Stimulated activated naive B cell treated with anti-CD40 and anti-IgM and Interleukin-4, amounts not matched to agents 10 μg/mL and 1 μg/mL and 100 μg/mL, for 72 hours (primary cell): ENCODE results near the gene CSMD2.
A peak's percentile ranks its signal among the peaks of the same experiment; 100 is the strongest.

Source experiments
- ATAC-seq, 2 donors: fragments of 150-1000 bp; cut with Tn5 transposase; replicated peaks; 2 replicates each; pipeline ENCODE4 v1.10.0; 2021; ENCODE audit warnings: moderate library complexity in 1 of 2
- DNase-seq: peaks from one replicate; pipeline ENCODE4 v3.0.0; 2021
- H3K27ac Mint-ChIP-seq: one replicate; pipeline ENCODE4 v1.8.0; 2022; ENCODE audit warnings: mild to moderate bottlenecking, mixed read lengths
- H3K27me3 Mint-ChIP-seq, 2 donors: one replicate each; pipeline ENCODE4 v1.8.0; 2022; ENCODE audit warnings: mixed read lengths in 2 of 2
- H3K36me3 Mint-ChIP-seq, 2 donors: one replicate each; pipeline ENCODE4 v1.8.0; 2022; ENCODE audit warnings: mixed read lengths in 2 of 2, mild to moderate bottlenecking in 1 of 2
- H3K4me1 Mint-ChIP-seq, 2 donors: one replicate each; pipeline ENCODE4 v1.8.0; 2022; ENCODE audit warnings: mixed read lengths in 2 of 2, mild to moderate bottlenecking in 1 of 2
- H3K4me3 Mint-ChIP-seq, 2 donors: one replicate each; pipeline ENCODE4 v1.8.0; 2022; ENCODE audit warnings: mild to moderate bottlenecking in 2 of 2, mixed read lengths in 2 of 2, moderate library complexity in 1 of 2
- H3K9me3 Mint-ChIP-seq, 2 donors: one replicate each; pipeline ENCODE4 v1.8.0; 2022; ENCODE audit warnings: mixed read lengths in 2 of 2, mild to moderate bottlenecking in 1 of 2

Gene CSMD2

GRCh38 chr1:33641104-33641830, 523.8 kb downstream of the CSMD2 start:
- Mint-ChIP-seq H3K27ac (no peak overlapping the region), H3K9me3 (no peaks in the 10 kb centered on the region), H3K4me3 (no peak overlapping the region), H3K4me1 (no peaks in the 10 kb centered on the region), H3K36me3 (no peaks in the 10 kb centered on the region), H3K27me3 (peaks cover 27 to 35% of the 10 kb centered on the region in 2 donors)
- ATAC-seq: no peak
- DNase-seq: no peak

- DNase-seq: no peak
- ATAC-seq: no peak
- H3K27ac Mint-ChIP-seq: no peak overlapping the region
- no peak overlapping the region for H3K4me3 Mint-ChIP-seq
- no peaks in the 10 kb centered on the region for H3K4me1 Mint-ChIP-seq
- H3K36me3 Mint-ChIP-seq: no peaks in the 10 kb centered on the region
- no peaks in the 10 kb centered on the region for H3K9me3 Mint-ChIP-seq
- peaks cover 28 to 40% of the 10 kb centered on the region in 2 donors for H3K27me3 Mint-ChIP-seq
These were observed 524.8 kb downstream of the CSMD2 start for GRCh38 chr1:33640114-33640660.

GRCh38 chr1:33637846-33638440, 527.1 kb downstream of the CSMD2 start:
- Mint-ChIP-seq H3K9me3 (no peaks in the 10 kb centered on the region), H3K4me3 (no peak overlapping the region), H3K27ac (no peak overlapping the region), H3K4me1 (peaks cover 3 to 4% of the 10 kb centered on the region in 2 donors), H3K36me3 (no peaks in the 10 kb centered on the region), H3K27me3 (peaks cover 32 to 43% of the 10 kb centered on the region in 2 donors)
- ATAC-seq: no peak
- DNase-seq: no peak

- H3K4me3 Mint-ChIP-seq: no peak overlapping the region
These were observed 528.8 kb downstream of the CSMD2 start for GRCh38 chr1:33636209-33636608.

GRCh38 chr1:33635336-33636012, 529.6 kb downstream of the CSMD2 start:
- Mint-ChIP-seq H3K4me3 (no peak overlapping the region), H3K36me3 (no peaks in the 10 kb centered on the region), H3K9me3 (no peaks in the 10 kb centered on the region), H3K27me3 (peaks cover 40 to 52% of the 10 kb centered on the region in 2 donors), H3K4me1 (peaks cover 3 to 4% of the 10 kb centered on the region in 2 donors), H3K27ac (no peak overlapping the region)
- ATAC-seq: no peak
- DNase-seq: no peak

More at GRCh38 chr1:33636209-33636608, 528.8 kb downstream of the CSMD2 start:
- Mint-ChIP-seq H3K36me3 (no peaks in the 10 kb centered on the region), H3K9me3 (no peaks in the 10 kb centered on the region), H3K4me1 (peaks cover 3 to 4% of the 10 kb centered on the region in 2 donors), H3K27ac (no peak overlapping the region), H3K27me3 (peaks cover 34 to 45% of the 10 kb centered on the region in 2 donors)
- no peak for DNase-seq
- ATAC-seq: no peak

GRCh38 chr1:33634806-33635205, 530.2 kb downstream of the CSMD2 start:
- Mint-ChIP-seq H3K27ac (no peak overlapping the region), H3K9me3 (no peaks in the 10 kb centered on the region), H3K27me3 (peaks cover 43 to 56% of the 10 kb centered on the region in 2 donors), H3K4me3 (no peak overlapping the region), H3K36me3 (no peaks in the 10 kb centered on the region), H3K4me1 (peaks cover 3 to 4% of the 10 kb centered on the region in 2 donors)
- ATAC-seq (peak; percentile 55 to 64), DNase-seq (peak; percentile 11)

GRCh38 chr1:33634143-33634542, 530.9 kb downstream of the CSMD2 start:
- H3K4me3 Mint-ChIP-seq: no peak overlapping the region
- no peak overlapping the region for H3K27ac Mint-ChIP-seq
- H3K4me1 Mint-ChIP-seq: peaks cover 3 to 4% of the 10 kb centered on the region in 2 donors
- DNase-seq (no peak), ATAC-seq (no peak)
- H3K9me3 Mint-ChIP-seq: no peaks in the 10 kb centered on the region
- no peaks in the 10 kb centered on the region for H3K36me3 Mint-ChIP-seq
- H3K27me3 Mint-ChIP-seq: peaks cover 48 to 62% of the 10 kb centered on the region in 2 donors

- H3K4me3 Mint-ChIP-seq: no peak overlapping the region
- no peak overlapping the region for H3K27ac Mint-ChIP-seq
- no peaks in the 10 kb centered on the region for H3K9me3 Mint-ChIP-seq
- peaks cover 3 to 4% of the 10 kb centered on the region in 2 donors for H3K4me1 Mint-ChIP-seq
- peaks cover 50 to 63% of the 10 kb centered on the region in 2 donors for H3K27me3 Mint-ChIP-seq
- no peaks in the 10 kb centered on the region for H3K36me3 Mint-ChIP-seq
- ATAC-seq (peak; percentile 90), DNase-seq (peak; percentile 69)
These were observed 531.8 kb downstream of the CSMD2 start for GRCh38 chr1:33633019-33633801.

- Mint-ChIP-seq H3K4me3 (no peak overlapping the region), H3K9me3 (no peaks in the 10 kb centered on the region), H3K27me3 (peaks cover 52 to 68% of the 10 kb centered on the region in 2 donors)
These were observed 534.3 kb downstream of the CSMD2 start for GRCh38 chr1:33630686-33631085.

GRCh38 chr1:33626801-33627200, 538.2 kb downstream of the CSMD2 start:
- H3K9me3 Mint-ChIP-seq: no peaks in the 10 kb centered on the region
- H3K27me3 Mint-ChIP-seq: peaks cover 48% of the 10 kb centered on the region in 2 donors
- no peak overlapping the region for H3K4me3 Mint-ChIP-seq
- no peaks in the 10 kb centered on the region for H3K4me1 Mint-ChIP-seq
- H3K36me3 Mint-ChIP-seq: no peaks in the 10 kb centered on the region
- no peak overlapping the region for H3K27ac Mint-ChIP-seq
- no peak for DNase-seq
- ATAC-seq: no peak

More at GRCh38 chr1:33630686-33631085, 534.3 kb downstream of the CSMD2 start:
- Mint-ChIP-seq H3K36me3 (no peaks in the 10 kb centered on the region), H3K27ac (no peak overlapping the region), H3K4me1 (peaks cover 3 to 4% of the 10 kb centered on the region in 2 donors)
- DNase-seq: no peak
- no peak for ATAC-seq

- H3K27me3 Mint-ChIP-seq: peaks cover 41 to 44% of the 10 kb centered on the region in 2 donors
- H3K4me1 Mint-ChIP-seq: no peaks in the 10 kb centered on the region
- ATAC-seq (no peak), DNase-seq (no peak)
- H3K9me3 Mint-ChIP-seq: peaks cover 2 to 5% of the 10 kb centered on the region in 2 donors
- no peak overlapping the region for H3K27ac Mint-ChIP-seq
- H3K4me3 Mint-ChIP-seq: no peak overlapping the region
- no peaks in the 10 kb centered on the region for H3K36me3 Mint-ChIP-seq
These were observed 539.8 kb downstream of the CSMD2 start for GRCh38 chr1:33624991-33625870.

- H3K4me1 Mint-ChIP-seq: no peaks in the 10 kb centered on the region
- no peak overlapping the region for H3K4me3 Mint-ChIP-seq
- peaks cover 2 to 5% of the 10 kb centered on the region in 2 donors for H3K9me3 Mint-ChIP-seq
- no peak for ATAC-seq
- no peaks in the 10 kb centered on the region for H3K36me3 Mint-ChIP-seq
- no peak for DNase-seq
- no peak overlapping the region for H3K27ac Mint-ChIP-seq
- peaks cover 35 to 44% of the 10 kb centered on the region in 2 donors for H3K27me3 Mint-ChIP-seq
These were observed 540.6 kb downstream of the CSMD2 start for GRCh38 chr1:33624261-33624990.
